Fibroblast of lung (primary cell): ENCODE results near the gene ST6GAL1. TPM values are rescaled to one million over a fixed set of nuclear protein-coding genes. Genes with fewer than 3 reads are reported as not detected.
"Not testable (repeated sequence)": the region's sequence is repeated elsewhere in the genome, so short reads cannot be mapped to it uniquely, and the experiment has no call there.

Experiments used
- DNase-seq, 2 donors: peaks; one replicate each; pipeline versions ENCODE4 v3.0.0 to v3.0.0-alpha.2; 2010; ENCODE audit warnings: low read depth in 2 of 2
- H2AFZ ChIP-seq: 2 replicates; pipeline ENCODE4 v1.5.1; 2012; ENCODE audit warnings: low read length, control low read depth, inconsistent platforms
- H3K27ac ChIP-seq: 2 replicates; pipeline ENCODE4 v1.5.1; 2011; ENCODE audit warnings: low read length, control low read depth; ENCODE audit not compliant: insufficient read depth
- H3K27me3 ChIP-seq: 2 replicates; pipeline ENCODE4 v1.5.1; 2011; ENCODE audit warnings: mild to moderate bottlenecking, low read length; ENCODE audit not compliant: control insufficient read depth, insufficient read depth
- H3K36me3 ChIP-seq: 2 replicates; pipeline ENCODE4 v1.5.1; 2011; ENCODE audit warnings: low read length; ENCODE audit not compliant: control insufficient read depth, insufficient read depth
- H3K4me1 ChIP-seq: 2 replicates; pipeline ENCODE4 v1.5.1; 2011; ENCODE audit warnings: low read length; ENCODE audit not compliant: control insufficient read depth, insufficient read depth; ENCODE audit errors: extremely low read depth
- H3K4me2 ChIP-seq: 2 replicates; pipeline ENCODE4 v1.5.1; 2011; ENCODE audit warnings: low read length, control low read depth; ENCODE audit not compliant: insufficient read depth; ENCODE audit errors: extremely low read depth
- H3K4me3 ChIP-seq, 4 experiments: fragments of 200-600 bp in 1 of 4; sonication (generic) in 1 of 4; replicated peaks in 1 of 4; 2 replicates each; pipeline ENCODE4 v1.5.1; 2011 to 2016; ENCODE audit warnings: low read length in 4 of 4, low read depth in 3 of 4, mild to moderate bottlenecking in 3 of 4, control low read depth in 2 of 4, inconsistent platforms in 1 of 4, mixed read lengths in 1 of 4; ENCODE audit not compliant: insufficient read depth in 1 of 4; ENCODE audit errors: control extremely low read depth in 1 of 4
- H3K79me2 ChIP-seq: 2 replicates; pipeline ENCODE4 v1.5.1; 2012; ENCODE audit warnings: mild to moderate bottlenecking, low read length, inconsistent platforms; ENCODE audit not compliant: control insufficient read depth, insufficient read depth
- H3K9ac ChIP-seq: 2 replicates; pipeline ENCODE4 v1.5.1; 2011; ENCODE audit warnings: mild to moderate bottlenecking, low read length, control low read depth; ENCODE audit not compliant: insufficient read depth
- H3K9me3 ChIP-seq: 2 replicates; pipeline ENCODE4 v1.5.1; 2012; ENCODE audit warnings: low read depth, low read length; ENCODE audit not compliant: control insufficient read depth, insufficient read depth
- H4K20me1 ChIP-seq: 2 replicates; pipeline ENCODE4 v1.5.1; 2011; ENCODE audit warnings: low read length; ENCODE audit not compliant: control insufficient read depth, insufficient read depth; ENCODE audit errors: extremely low read depth
- EZH2 ChIP-seq: IDR thresholded peaks from 2 replicates; pipeline ENCODE4 v1.5.1; 2012; ENCODE audit warnings: low read length, control low read depth, mild to moderate bottlenecking; ENCODE audit errors: missing control alignments
- polyA plus RNA-seq, 2 donors: library from polyadenylated mRNA; depleted of rRNA in 1 of 2; stranded (reverse) in 1 of 2; unstranded in 1 of 2; fragments of >200 nt; gene quantifications; 2 replicates each; pipeline ENCODE4 v1.2.1, GENCODE V29; 2011 to 2012; ENCODE audit warnings: missing spikeins in 1 of 2
- total RNA-seq: library from RNA; depleted of rRNA; stranded (reverse); fragments of >200 nt; gene quantifications from 2 replicates; pipeline ENCODE4 v1.2.1, GENCODE V29; 2014
- TF ChIP-seq, protein P1 (sequence below), 2 donors: IDR thresholded peaks in 1 of 2; conservative IDR thresholded peaks in 1 of 2; 1 replicate in 1 of 2; 2 replicates in 1 of 2; pipeline ENCODE4 v1.5.1; 2011 to 2012; ENCODE audit warnings: low read length in 2 of 2, control low read depth in 1 of 2, inconsistent platforms in 1 of 2, low read depth in 1 of 2, mild to moderate bottlenecking in 1 of 2

ST6GAL1 gene
- total and polyA plus RNA-seq, 2 donors (not counting 1 experiment from before 2014, with no cell fraction given) = 0.83 to 1.00 TPM

DNA sequence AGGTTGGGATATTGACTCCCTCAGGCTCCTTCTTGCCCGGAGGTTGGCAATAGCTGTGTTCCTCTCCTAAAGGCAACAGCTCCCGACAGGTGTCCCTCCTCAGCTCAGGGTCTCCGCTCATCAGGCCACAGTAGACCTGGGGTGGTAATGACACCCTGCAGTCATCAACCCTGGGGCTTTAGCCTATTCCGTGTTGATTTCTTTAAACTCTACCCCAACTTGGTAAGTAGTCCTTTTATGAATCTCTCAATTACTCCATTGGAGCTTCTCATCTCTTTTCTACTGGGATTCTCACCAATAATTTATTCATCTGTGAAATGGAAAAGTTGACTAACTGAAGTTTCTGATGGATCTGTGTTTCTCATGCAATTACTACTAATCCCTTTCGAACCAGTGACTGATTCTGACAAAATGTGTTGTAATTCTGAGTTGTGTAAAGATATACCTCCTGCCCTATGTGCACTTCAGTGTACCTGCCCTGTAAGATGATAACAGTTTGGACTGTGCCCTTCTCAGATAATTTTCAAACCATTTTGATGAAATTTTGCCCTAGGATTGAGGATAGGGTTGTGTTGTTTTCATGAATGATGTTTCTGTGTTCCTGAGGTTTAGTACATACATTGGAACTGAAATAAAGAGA is 119.3 kb downstream of the ST6GAL1 start:
- Histone ChIP-seq H3K27ac (no peak overlapping the region), H3K4me2 (no peak overlapping the region), H3K36me3 (no peaks in the 10 kb centered on the region), H4K20me1 (no peaks in the 10 kb centered on the region), H3K27me3 (no peaks in the 10 kb centered on the region), H2AFZ (no peak overlapping the region), H3K79me2 (no peaks in the 10 kb centered on the region), H3K9me3 (no peaks in the 10 kb centered on the region), H3K4me3 (no peak overlapping the region), H3K4me1 (no peaks in the 10 kb centered on the region), H3K9ac (no peak overlapping the region)
- TF ChIP-seq, protein P1, sequence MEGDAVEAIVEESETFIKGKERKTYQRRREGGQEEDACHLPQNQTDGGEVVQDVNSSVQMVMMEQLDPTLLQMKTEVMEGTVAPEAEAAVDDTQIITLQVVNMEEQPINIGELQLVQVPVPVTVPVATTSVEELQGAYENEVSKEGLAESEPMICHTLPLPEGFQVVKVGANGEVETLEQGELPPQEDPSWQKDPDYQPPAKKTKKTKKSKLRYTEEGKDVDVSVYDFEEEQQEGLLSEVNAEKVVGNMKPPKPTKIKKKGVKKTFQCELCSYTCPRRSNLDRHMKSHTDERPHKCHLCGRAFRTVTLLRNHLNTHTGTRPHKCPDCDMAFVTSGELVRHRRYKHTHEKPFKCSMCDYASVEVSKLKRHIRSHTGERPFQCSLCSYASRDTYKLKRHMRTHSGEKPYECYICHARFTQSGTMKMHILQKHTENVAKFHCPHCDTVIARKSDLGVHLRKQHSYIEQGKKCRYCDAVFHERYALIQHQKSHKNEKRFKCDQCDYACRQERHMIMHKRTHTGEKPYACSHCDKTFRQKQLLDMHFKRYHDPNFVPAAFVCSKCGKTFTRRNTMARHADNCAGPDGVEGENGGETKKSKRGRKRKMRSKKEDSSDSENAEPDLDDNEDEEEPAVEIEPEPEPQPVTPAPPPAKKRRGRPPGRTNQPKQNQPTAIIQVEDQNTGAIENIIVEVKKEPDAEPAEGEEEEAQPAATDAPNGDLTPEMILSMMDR (conservative IDR thresholded peaks at IDR 0.05 in 1 of 2, IDR thresholded peaks at IDR 0.05 in 1 of 2; ENCODE audit: low read depth in 1 of 2, low read length in 2 of 2) = no peak
- TF ChIP-seq EZH2 = no peak
- DNase-seq = no peak

DNA sequence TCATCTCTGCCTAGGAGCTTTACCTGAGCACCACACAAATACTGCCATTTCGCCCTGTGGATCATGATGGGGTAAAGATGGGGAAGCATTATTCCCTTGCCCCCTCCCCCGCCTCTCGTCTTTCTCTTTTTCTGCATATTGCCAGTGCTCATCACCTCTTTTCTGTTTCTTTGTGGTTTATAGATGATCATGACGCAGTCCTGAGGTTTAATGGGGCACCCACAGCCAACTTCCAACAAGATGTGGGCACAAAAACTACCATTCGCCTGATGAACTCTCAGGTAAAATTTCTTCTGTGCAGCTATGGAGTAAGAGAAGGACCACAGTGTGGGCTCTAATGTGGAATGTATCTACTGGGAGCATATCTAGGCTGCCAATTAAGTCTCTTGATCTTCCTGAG is 120.7 kb downstream of the ST6GAL1 start:
- no peaks in the 10 kb centered on the region for H3K9me3 ChIP-seq
- H3K79me2 ChIP-seq = no peaks in the 10 kb centered on the region
- no peaks in the 10 kb centered on the region for H3K36me3 ChIP-seq
- no peaks in the 10 kb centered on the region for H3K27me3 ChIP-seq
- no peak overlapping the region for H3K4me3 ChIP-seq
- no peak for DNase-seq
- H3K27ac ChIP-seq = no peak overlapping the region
- no peak overlapping the region for H3K9ac ChIP-seq
- TF ChIP-seq, protein P1 (conservative IDR thresholded peaks at IDR 0.05 in 1 of 2, IDR thresholded peaks at IDR 0.05 in 1 of 2; ENCODE audit: low read depth in 1 of 2, low read length in 2 of 2) = no peak
- TF ChIP-seq EZH2 = no peak
- no peak overlapping the region for H2AFZ ChIP-seq
- H4K20me1 ChIP-seq = no peaks in the 10 kb centered on the region
- H3K4me1 ChIP-seq = no peaks in the 10 kb centered on the region
- H3K4me2 ChIP-seq = no peak overlapping the region

DNA sequence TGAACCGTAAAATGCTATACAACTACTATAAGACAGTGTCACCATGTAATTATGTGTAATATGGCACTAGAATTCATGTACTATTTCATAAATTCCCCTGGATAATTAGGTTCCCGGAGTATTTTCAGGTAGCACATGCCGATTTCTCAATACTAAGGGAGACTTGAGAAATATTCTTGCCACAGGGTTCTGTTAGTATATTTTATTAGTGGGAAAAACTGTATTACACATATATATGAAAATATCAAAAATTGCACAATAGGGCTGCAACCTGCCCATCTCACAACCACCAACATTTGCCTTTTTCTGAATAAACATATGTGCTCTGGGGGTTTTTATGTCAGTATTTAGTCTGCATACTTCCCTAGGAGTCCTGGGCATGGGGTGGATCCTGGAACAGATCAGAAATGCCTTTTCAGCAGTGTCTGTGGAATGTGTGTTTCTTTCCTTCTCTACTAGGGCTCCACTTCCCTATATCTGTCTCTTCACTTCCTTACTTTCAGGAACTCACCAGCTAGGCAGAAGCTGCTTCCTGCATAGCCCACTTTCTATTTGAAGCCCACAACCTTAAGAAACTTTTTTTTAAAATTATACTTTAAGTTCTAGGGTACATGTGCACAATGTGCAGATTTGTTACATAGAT is 121.5 kb downstream of the ST6GAL1 start:
- no peaks in the 10 kb centered on the region for H3K79me2 ChIP-seq
- H3K27me3 ChIP-seq = no peaks in the 10 kb centered on the region
- H3K36me3 ChIP-seq = no peaks in the 10 kb centered on the region
- H3K4me3 ChIP-seq = no peak overlapping the region
- H3K4me2 ChIP-seq = no peak overlapping the region
- H2AFZ ChIP-seq = no peak overlapping the region
- H4K20me1 ChIP-seq = no peaks in the 10 kb centered on the region
- H3K9me3 ChIP-seq = no peaks in the 10 kb centered on the region
- TF ChIP-seq, protein P1 (conservative IDR thresholded peaks at IDR 0.05 in 1 of 2, IDR thresholded peaks at IDR 0.05 in 1 of 2; ENCODE audit: low read depth in 1 of 2, low read length in 2 of 2) = no peak
- TF ChIP-seq EZH2 = no peak
- no peaks in the 10 kb centered on the region for H3K4me1 ChIP-seq
- DNase-seq = no peak
- no peak overlapping the region for H3K9ac ChIP-seq
- no peak overlapping the region for H3K27ac ChIP-seq

DNA sequence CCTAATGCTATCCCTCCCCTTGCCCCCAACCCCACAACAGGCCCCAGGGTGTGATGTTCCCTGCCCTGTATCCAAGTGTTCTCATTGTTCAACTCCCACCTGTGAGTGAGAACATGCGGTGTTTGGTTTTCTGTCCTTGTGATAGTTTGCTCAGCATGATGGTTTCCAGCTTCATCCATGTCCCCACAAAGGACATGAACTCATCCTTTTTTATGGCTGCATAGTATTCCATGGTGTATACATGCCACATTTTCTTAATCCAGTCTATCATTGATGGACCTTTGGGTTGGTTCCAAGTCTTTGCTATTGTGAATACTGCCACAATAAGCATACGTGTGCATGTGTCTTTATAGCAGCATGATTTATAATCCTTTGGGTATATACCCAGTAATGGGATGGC is 122.1 kb downstream of the ST6GAL1 start:
- not testable (repeated sequence) for H3K4me3 ChIP-seq, DNase-seq, H3K9me3 ChIP-seq, H3K36me3 ChIP-seq, H3K4me1 ChIP-seq, H3K79me2 ChIP-seq, H2AFZ ChIP-seq, H3K27ac ChIP-seq, H3K4me2 ChIP-seq, H3K9ac ChIP-seq, H3K27me3 ChIP-seq, H4K20me1 ChIP-seq
